Colonic mucosa (tissue), 4 donors: ENCODE results near the gene SMARCA2. TPM values are rescaled to one million over a fixed set of nuclear protein-coding genes. Genes with fewer than 3 reads are reported as not detected.

Experiments
- DNase-seq: peaks from one replicate; pipeline ENCODE4 v3.0.0-alpha.2; 2020
- H3K27ac ChIP-seq: fragments of 200-600 bp; one replicate; pipeline ENCODE4 v1.8.0; 2021
- H3K27me3 ChIP-seq: fragments of 200-600 bp; one replicate; pipeline ENCODE4 v1.8.0; 2021
- H3K36me3 ChIP-seq: fragments of 200-600 bp; one replicate; pipeline ENCODE4 v1.8.0; 2021
- H3K4me1 ChIP-seq: fragments of 200-600 bp; one replicate; pipeline ENCODE4 v1.8.0; 2021; ENCODE audit warnings: mild to moderate bottlenecking
- H3K4me3 ChIP-seq: fragments of 200-600 bp; one replicate; pipeline ENCODE4 v1.8.0; 2021
- H3K9ac ChIP-seq, 2 donors: one replicate each; pipeline ENCODE4 v1.7.0; 2013; ENCODE audit warnings: control low read depth in 2 of 2, low read depth in 2 of 2, low read length in 2 of 2
- H3K9me3 ChIP-seq: fragments of 200-600 bp; one replicate; pipeline ENCODE4 v1.8.0; 2021
- CTCF ChIP-seq: fragments of 200-600 bp; IDR thresholded peaks from one replicate; pipeline ENCODE4 v1.8.0; 2022; ENCODE audit warnings: antibody characterized with exemption, mild to moderate bottlenecking
- intact Hi-C: fragments of 100-400 bp; cut with DNase I; formaldehyde crosslinking; loops from one replicate; pipeline ENCODE4 v1.14.1; 2022
- total RNA-seq, 2 donors: library from RNA; stranded (reverse); fragmentation: NEBNext Ultra II Directional in 1 of 2; extraction: Animal tissue kit (Norgen Biotek cat#: 25700) in 1 of 2; gene quantifications; one replicate each; pipeline ENCODE4 v1.2.1, GENCODE V29; 2021
- donor health status: healthy.
- donor health status: DM: no; HTN: no; CAD: no.
- donor health status: DM: no; HTN: no; CAD: no.

SMARCA2 gene
- total RNA-seq, 2 donors from 2014 or later: 89.4 to 97.0 TPM

- Histone ChIP-seq H3K27ac (no peak overlapping the region), H3K9ac (no peak overlapping the region), H3K4me1 (no peaks in the 10 kb centered on the region), H3K27me3 (no peaks in the 10 kb centered on the region), H3K4me3 (no peak overlapping the region), H3K36me3 (no peaks in the 10 kb centered on the region), H3K9me3 (no peaks in the 10 kb centered on the region)
- no peak for TF ChIP-seq CTCF
- DNase-seq: no peak
- intact Hi-C loops: no loop called here
Measured at GRCh38 chr9:2041736-2042135, 26.6 kb downstream of the SMARCA2 start.

GRCh38 chr9:2043243-2043642, 28.1 kb downstream of the SMARCA2 start:
- Histone ChIP-seq H3K27ac (no peak overlapping the region), H3K27me3 (no peaks in the 10 kb centered on the region), H3K9ac (no peak overlapping the region), H3K4me1 (no peaks in the 10 kb centered on the region), H3K4me3 (no peak overlapping the region), H3K9me3 (no peaks in the 10 kb centered on the region), H3K36me3 (no peaks in the 10 kb centered on the region)
- intact Hi-C loops: no loop called here
- no peak for TF ChIP-seq CTCF
- no peak for DNase-seq

DNA sequence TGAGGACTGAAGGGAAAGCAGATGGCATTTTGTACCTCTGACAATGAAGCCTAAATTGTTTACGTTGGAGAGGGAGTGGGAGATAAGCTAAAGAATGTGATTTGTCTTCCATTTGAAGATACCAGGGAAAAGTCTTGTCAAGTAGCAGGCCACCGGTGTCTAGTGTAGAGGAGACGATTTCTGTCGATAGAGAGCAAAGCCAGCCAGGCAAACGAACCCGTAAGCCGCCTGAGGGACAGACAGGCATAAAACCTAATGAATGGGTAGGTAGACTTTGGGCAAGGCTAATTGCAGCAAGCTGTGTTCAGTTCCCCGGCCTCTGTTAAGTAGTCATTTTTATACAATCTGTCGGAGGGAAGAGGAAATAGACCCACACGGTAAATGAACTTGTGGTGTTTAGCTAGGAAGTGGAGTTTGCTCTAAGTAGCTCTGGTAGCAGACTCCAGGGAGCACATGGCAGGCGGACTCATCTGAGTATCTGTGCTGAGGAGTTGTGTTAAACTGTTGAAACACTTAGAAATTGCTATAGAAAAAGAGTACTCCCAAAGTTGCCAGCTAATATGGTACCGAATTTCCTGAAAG, 28.8 kb downstream of the SMARCA2 start:
- intact Hi-C loops: no loop called here
- H3K9me3 ChIP-seq: no peaks in the 10 kb centered on the region
- H3K27ac ChIP-seq: no peak overlapping the region
- no peaks in the 10 kb centered on the region for H3K36me3 ChIP-seq
- H3K4me3 ChIP-seq: no peak overlapping the region
- no peak overlapping the region for H3K9ac ChIP-seq
- TF ChIP-seq CTCF: no peak
- no peaks in the 10 kb centered on the region for H3K4me1 ChIP-seq
- no peaks in the 10 kb centered on the region for H3K27me3 ChIP-seq
- no peak for DNase-seq

- DNase-seq: no peak
- intact Hi-C loops: no loop called here
- no peak for TF ChIP-seq CTCF
- no peaks in the 10 kb centered on the region for H3K36me3 ChIP-seq
- H3K4me3 ChIP-seq: no peak overlapping the region
- no peaks in the 10 kb centered on the region for H3K4me1 ChIP-seq
- H3K9ac ChIP-seq: no peak overlapping the region
- H3K9me3 ChIP-seq: no peaks in the 10 kb centered on the region
- H3K27me3 ChIP-seq: no peaks in the 10 kb centered on the region
- H3K27ac ChIP-seq: no peak overlapping the region
Measured at GRCh38 chr9:2047144-2047671, 32.1 kb downstream of the SMARCA2 start.

GRCh38 chr9:2047916-2048315, 32.8 kb downstream of the SMARCA2 start:
- Histone ChIP-seq H3K9me3 (no peaks in the 10 kb centered on the region), H3K9ac (no peak overlapping the region), H3K27ac (no peak overlapping the region), H3K4me1 (no peaks in the 10 kb centered on the region), H3K36me3 (no peaks in the 10 kb centered on the region), H3K27me3 (no peaks in the 10 kb centered on the region), H3K4me3 (no peak overlapping the region)
- intact Hi-C loops: no loop called here
- no peak for TF ChIP-seq CTCF
- no peak for DNase-seq
